OCI-LY7 (cell line): ENCODE results near the gene SNX13.

ENCODE experiments used
- CTCF ChIP-seq: fragments of 200-600 bp; sonication (generic); conservative IDR thresholded peaks from 2 replicates; pipeline ENCODE4 v1.5.1; 2014; ENCODE audit warnings: mild to moderate bottlenecking, antibody characterized with exemption, low read length, moderate library complexity, mixed read lengths
- EZH2phosphoT487 ChIP-seq: fragments of 200-600 bp; sonication (generic); IDR thresholded peaks from 2 replicates; pipeline ENCODE4 v1.6.1; 2018; ENCODE audit warnings: low read depth, borderline replicate concordance, mild to moderate bottlenecking, mixed run types, antibody characterized with exemption, low read length, moderate library complexity, mixed read lengths

GRCh38 chr7:17940951-17941431 is 697 bp upstream of the SNX13 start:
- 0 out of 2 replicates have a peak, but pooled peaks have one; percentile 14 for TF ChIP-seq CTCF
- no peak for TF ChIP-seq EZH2phosphoT487
